ENCODE data around the gene PLCG2.

The PLCG2 gene

DNA sequence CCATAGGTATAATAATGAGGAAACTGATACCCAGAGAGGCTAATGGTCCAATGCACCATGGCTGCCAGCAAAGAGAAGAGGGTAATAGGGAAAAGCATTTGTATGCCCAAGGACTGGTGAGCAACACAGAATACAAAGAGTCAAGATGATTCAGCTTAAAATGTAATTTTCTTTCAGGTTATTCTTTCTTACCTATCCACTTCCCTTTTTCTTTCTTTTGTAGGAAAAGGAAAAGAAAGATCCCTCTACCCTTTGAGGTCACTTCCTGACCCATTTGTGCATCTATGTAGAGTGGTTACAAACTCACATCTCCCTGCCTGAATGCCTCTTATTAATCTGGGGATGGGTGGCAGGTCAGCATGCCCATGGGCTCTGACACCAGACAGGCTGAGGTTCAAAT is 3.5 kb upstream of the PLCG2 start:
- TF ChIP-seq PPARA (CRISPR knock-in tag; IDR thresholded peaks at IDR 0.05; ENCODE audit: borderline replicate concordance) (no peak), ZNF70 (CRISPR knock-in tag; IDR thresholded peaks at IDR 0.05) (no peak), ZFP30 (CRISPR knock-in tag; IDR thresholded peaks at IDR 0.05) (no peak), SNAI2 (CRISPR knock-in tag; IDR thresholded peaks at IDR 0.05) (no peak), ISL1 (CRISPR knock-in tag; IDR thresholded peaks at IDR 0.05) (no peak), RARB (CRISPR knock-in tag; IDR thresholded peaks at IDR 0.05) (no peak), GLIS3 (CRISPR knock-in tag; IDR thresholded peaks at IDR 0.05) (no peak), TOX (CRISPR knock-in tag; IDR thresholded peaks at IDR 0.05; ENCODE audit: borderline replicate concordance) (no peak), OSR1 (CRISPR knock-in tag; IDR thresholded peaks at IDR 0.05) (no peak), BACH2 (CRISPR knock-in tag; IDR thresholded peaks at IDR 0.05; ENCODE audit: borderline replicate concordance) (no peak), CSDC2 (CRISPR knock-in tag; IDR thresholded peaks at IDR 0.05) (no peak), ZNF8 (CRISPR knock-in tag; IDR thresholded peaks at IDR 0.05) (no peak), TCF4 (CRISPR knock-in tag; IDR thresholded peaks at IDR 0.05; ENCODE audit: borderline replicate concordance) (no peak), ARNTL (CRISPR knock-in tag; IDR thresholded peaks at IDR 0.05; ENCODE audit: borderline replicate concordance, low read depth) (no peak), ZFP3 (CRISPR knock-in tag; IDR thresholded peaks at IDR 0.05) (no peak)
- TF ChIP-seq, protein P1, sequence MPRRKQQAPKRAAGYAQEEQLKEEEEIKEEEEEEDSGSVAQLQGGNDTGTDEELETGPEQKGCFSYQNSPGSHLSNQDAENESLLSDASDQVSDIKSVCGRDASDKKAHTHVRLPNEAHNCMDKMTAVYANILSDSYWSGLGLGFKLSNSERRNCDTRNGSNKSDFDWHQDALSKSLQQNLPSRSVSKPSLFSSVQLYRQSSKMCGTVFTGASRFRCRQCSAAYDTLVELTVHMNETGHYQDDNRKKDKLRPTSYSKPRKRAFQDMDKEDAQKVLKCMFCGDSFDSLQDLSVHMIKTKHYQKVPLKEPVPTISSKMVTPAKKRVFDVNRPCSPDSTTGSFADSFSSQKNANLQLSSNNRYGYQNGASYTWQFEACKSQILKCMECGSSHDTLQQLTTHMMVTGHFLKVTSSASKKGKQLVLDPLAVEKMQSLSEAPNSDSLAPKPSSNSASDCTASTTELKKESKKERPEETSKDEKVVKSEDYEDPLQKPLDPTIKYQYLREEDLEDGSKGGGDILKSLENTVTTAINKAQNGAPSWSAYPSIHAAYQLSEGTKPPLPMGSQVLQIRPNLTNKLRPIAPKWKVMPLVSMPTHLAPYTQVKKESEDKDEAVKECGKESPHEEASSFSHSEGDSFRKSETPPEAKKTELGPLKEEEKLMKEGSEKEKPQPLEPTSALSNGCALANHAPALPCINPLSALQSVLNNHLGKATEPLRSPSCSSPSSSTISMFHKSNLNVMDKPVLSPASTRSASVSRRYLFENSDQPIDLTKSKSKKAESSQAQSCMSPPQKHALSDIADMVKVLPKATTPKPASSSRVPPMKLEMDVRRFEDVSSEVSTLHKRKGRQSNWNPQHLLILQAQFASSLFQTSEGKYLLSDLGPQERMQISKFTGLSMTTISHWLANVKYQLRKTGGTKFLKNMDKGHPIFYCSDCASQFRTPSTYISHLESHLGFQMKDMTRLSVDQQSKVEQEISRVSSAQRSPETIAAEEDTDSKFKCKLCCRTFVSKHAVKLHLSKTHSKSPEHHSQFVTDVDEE (CRISPR knock-in tag; IDR thresholded peaks at IDR 0.05): no peak
- TF ChIP-seq, protein P2, sequence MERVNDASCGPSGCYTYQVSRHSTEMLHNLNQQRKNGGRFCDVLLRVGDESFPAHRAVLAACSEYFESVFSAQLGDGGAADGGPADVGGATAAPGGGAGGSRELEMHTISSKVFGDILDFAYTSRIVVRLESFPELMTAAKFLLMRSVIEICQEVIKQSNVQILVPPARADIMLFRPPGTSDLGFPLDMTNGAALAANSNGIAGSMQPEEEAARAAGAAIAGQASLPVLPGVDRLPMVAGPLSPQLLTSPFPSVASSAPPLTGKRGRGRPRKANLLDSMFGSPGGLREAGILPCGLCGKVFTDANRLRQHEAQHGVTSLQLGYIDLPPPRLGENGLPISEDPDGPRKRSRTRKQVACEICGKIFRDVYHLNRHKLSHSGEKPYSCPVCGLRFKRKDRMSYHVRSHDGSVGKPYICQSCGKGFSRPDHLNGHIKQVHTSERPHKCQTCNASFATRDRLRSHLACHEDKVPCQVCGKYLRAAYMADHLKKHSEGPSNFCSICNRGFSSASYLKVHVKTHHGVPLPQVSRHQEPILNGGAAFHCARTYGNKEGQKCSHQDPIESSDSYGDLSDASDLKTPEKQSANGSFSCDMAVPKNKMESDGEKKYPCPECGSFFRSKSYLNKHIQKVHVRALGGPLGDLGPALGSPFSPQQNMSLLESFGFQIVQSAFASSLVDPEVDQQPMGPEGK (CRISPR knock-in tag; IDR thresholded peaks at IDR 0.05; ENCODE audit: borderline replicate concordance): no peak
- TF ChIP-seq, protein P3, sequence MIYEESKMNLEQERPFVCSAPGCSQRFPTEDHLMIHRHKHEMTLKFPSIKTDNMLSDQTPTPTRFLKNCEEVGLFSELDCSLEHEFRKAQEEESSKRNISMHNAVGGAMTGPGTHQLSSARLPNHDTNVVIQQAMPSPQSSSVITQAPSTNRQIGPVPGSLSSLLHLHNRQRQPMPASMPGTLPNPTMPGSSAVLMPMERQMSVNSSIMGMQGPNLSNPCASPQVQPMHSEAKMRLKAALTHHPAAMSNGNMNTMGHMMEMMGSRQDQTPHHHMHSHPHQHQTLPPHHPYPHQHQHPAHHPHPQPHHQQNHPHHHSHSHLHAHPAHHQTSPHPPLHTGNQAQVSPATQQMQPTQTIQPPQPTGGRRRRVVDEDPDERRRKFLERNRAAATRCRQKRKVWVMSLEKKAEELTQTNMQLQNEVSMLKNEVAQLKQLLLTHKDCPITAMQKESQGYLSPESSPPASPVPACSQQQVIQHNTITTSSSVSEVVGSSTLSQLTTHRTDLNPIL (CRISPR knock-in tag; IDR thresholded peaks at IDR 0.05; ENCODE audit: low read depth): no peak
- TF ChIP-seq, protein P4, sequence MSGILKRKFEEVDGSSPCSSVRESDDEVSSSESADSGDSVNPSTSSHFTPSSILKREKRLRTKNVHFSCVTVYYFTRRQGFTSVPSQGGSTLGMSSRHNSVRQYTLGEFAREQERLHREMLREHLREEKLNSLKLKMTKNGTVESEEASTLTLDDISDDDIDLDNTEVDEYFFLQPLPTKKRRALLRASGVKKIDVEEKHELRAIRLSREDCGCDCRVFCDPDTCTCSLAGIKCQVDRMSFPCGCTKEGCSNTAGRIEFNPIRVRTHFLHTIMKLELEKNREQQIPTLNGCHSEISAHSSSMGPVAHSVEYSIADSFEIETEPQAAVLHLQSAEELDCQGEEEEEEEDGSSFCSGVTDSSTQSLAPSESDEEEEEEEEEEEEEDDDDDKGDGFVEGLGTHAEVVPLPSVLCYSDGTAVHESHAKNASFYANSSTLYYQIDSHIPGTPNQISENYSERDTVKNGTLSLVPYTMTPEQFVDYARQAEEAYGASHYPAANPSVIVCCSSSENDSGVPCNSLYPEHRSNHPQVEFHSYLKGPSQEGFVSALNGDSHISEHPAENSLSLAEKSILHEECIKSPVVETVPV (CRISPR knock-in tag; IDR thresholded peaks at IDR 0.05): no peak
- ATAC-seq: no peak

DNA sequence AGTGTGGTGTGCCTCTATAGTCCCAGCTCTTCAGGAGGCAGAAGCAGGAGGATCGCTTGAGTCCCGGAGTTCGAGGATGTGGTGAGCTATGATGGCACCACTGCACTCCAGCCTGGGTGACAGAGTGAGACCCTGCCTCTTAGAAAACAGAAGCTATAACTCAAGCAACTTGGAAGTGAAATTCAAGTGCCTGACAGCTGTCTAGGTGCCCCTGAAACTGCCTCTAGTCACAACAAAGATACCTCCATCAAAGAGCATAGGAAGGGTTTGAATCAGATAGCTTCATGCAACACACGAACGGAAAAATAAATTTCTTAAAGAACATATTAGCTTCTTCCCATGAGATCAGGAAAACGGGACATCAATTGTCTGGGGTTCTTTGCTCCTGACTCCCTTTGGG is 860 bp upstream of the PLCG2 start:
- no peak for ATAC-seq
- TF ChIP-seq, protein P2 (CRISPR knock-in tag; IDR thresholded peaks at IDR 0.05; ENCODE audit: borderline replicate concordance): no peak
- TF ChIP-seq TCF4 (CRISPR knock-in tag; IDR thresholded peaks at IDR 0.05; ENCODE audit: borderline replicate concordance): no peak
- TF ChIP-seq, protein P1 (CRISPR knock-in tag; IDR thresholded peaks at IDR 0.05): no peak
- TF ChIP-seq CSDC2 (CRISPR knock-in tag; IDR thresholded peaks at IDR 0.05): no peak
